ENCODE measurements around the gene MEIS2.

The MEIS2 gene

GRCh38 chr15:36925653-36926426 lies 174.5 kb downstream of the MEIS2 start (continued):
- TF ChIP-seq ZNF24 (tag by site-specific recombination; IDR thresholded peaks at IDR 0.05), result peak; percentile 64
- TF ChIP-seq TSHZ1 (tag by site-specific recombination; IDR thresholded peaks at IDR 0.05; ENCODE audit: borderline replicate concordance), result peak; percentile 86
- no peak for TF ChIP-seq ZNF544 (tag by site-specific recombination; IDR thresholded peaks at IDR 0.05)
- peak; percentile 77; the same call in 1 of the 2 replicates for TF ChIP-seq INSM2 (tag by site-specific recombination; IDR thresholded peaks at IDR 0.05)
- TF ChIP-seq TRIM28 (IDR thresholded peaks at IDR 0.05; ENCODE audit: borderline replicate concordance, low read length), result no peak
- TF ChIP-seq SALL2 (tag by site-specific recombination; IDR thresholded peaks at IDR 0.05; ENCODE audit: borderline replicate concordance), result no peak
- no peak for TF ChIP-seq ZNF292 (tag by site-specific recombination; IDR thresholded peaks at IDR 0.05; ENCODE audit: borderline replicate concordance, low read depth)
- TF ChIP-seq ZNF341 (tag by site-specific recombination; IDR thresholded peaks at IDR 0.05; ENCODE audit: low read depth), result peak; percentile 57; the same call in 1 of the 2 replicates
- peak; percentile 99 for TF ChIP-seq OSR2 (tag by site-specific recombination; IDR thresholded peaks at IDR 0.05)
- TF ChIP-seq ZNF157 (tag by site-specific recombination; IDR thresholded peaks at IDR 0.05), result no peak
- TF ChIP-seq EGR2 (tag by site-specific recombination; IDR thresholded peaks at IDR 0.05; ENCODE audit: low read depth), result no peak
- TF ChIP-seq OVOL3 (tag by site-specific recombination; IDR thresholded peaks at IDR 0.05), result peak; percentile 79; the same call in 1 of the 2 replicates
- peak; percentile 82 for TF ChIP-seq ZXDB (tag by site-specific recombination; IDR thresholded peaks at IDR 0.05)
- TF ChIP-seq GLIS2 (tag by site-specific recombination; IDR thresholded peaks at IDR 0.05), result no peak
- no peak for TF ChIP-seq ZFHX2 (tag by site-specific recombination; conservative IDR thresholded peaks at IDR 0.05)
- TF ChIP-seq ZNF280D (tag by site-specific recombination; IDR thresholded peaks at IDR 0.05), result no peak
- no peak; the same call in 1 of the 2 replicates for TF ChIP-seq HOXD13 (CRISPR knock-in tag; IDR thresholded peaks at IDR 0.05; ENCODE audit: borderline replicate concordance)
- TF ChIP-seq ZSCAN18 (tag by site-specific recombination; IDR thresholded peaks at IDR 0.05), result no peak
- no peak for TF ChIP-seq KLF1 (tag by site-specific recombination; IDR thresholded peaks at IDR 0.05)
- no peak for TF ChIP-seq ZNF266 (tag by site-specific recombination; IDR thresholded peaks at IDR 0.05; ENCODE audit: low read depth)
- no peak for TF ChIP-seq ZNF433 (tag by site-specific recombination; IDR thresholded peaks at IDR 0.05; ENCODE audit: low read depth)
- no peak for TF ChIP-seq ZNF785 (tag by site-specific recombination; IDR thresholded peaks at IDR 0.05)
- TF ChIP-seq ZFP69B (tag by site-specific recombination; IDR thresholded peaks at IDR 0.05), result 0 out of 2 replicates have a peak, but pooled peaks have one; percentile 25
- no peak for TF ChIP-seq ZNF530 (tag by site-specific recombination; IDR thresholded peaks at IDR 0.05; ENCODE audit: low read depth)
- TF ChIP-seq ZNF513 (tag by site-specific recombination; IDR thresholded peaks at IDR 0.05), result no peak
- TF ChIP-seq KLF16 (tag by site-specific recombination; IDR thresholded peaks at IDR 0.05), result no peak
- TF ChIP-seq ZNF560 (tag by site-specific recombination; IDR thresholded peaks at IDR 0.05; ENCODE audit: borderline replicate concordance), result no peak
- TF ChIP-seq ZNF600 (tag by site-specific recombination; IDR thresholded peaks at IDR 0.05), result no peak
- TF ChIP-seq GLI2 (tag by site-specific recombination; IDR thresholded peaks at IDR 0.05; ENCODE audit: borderline replicate concordance, low read depth), result peak; percentile 90
- no peak for TF ChIP-seq HOXA7 (CRISPR knock-in tag; IDR thresholded peaks at IDR 0.05; ENCODE audit: borderline replicate concordance)

Measured in HEK293 (cell line).